ENCODE data around the gene HTRA3. TPM values are rescaled to one million over a fixed set of nuclear protein-coding genes. Genes with fewer than 3 reads are reported as not detected.

Gene HTRA3
- total and polyA plus RNA-seq, 5 donors, result 52.8 to 133 (median 89.3) TPM

DNA sequence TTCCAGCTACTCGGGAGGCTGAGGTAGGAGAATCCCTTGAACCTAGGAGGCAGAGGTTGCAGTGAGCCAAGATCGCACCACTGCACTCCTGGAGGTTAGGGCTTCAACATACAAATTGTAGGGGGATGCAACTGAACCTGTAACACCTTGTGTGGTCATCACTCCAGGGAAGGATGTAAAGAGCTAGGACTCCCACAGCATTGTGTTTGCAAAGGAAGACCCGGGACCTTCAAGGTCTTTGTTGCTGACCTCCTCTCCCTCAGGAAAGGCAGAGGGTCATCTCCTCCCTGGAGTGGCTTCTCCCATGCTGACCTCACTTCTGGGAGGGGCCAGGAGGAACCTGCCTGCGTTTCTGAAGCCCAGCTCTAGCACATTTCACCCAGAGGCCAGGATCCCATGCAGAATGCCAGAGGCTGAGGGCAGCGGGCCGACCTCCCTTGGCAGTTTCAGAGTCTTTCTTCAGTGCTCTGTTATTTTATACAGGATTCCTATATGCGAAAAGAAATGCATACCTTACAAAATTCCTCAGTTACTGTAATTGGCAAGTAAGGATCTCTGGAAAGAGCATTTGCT lies 80.2 kb downstream of the HTRA3 start:
- no peak for ATAC-seq
- 81% methylated on average over 7 of the region's 7 CpGs for WGBS
- DNase-seq, result peak in 1 of 3 donors; percentile 37
- Histone ChIP-seq H3K27ac (ENCODE audit: low read length) (no peak overlapping the region), H3K27me3 (ENCODE audit: control insufficient read depth, insufficient read depth) (no peaks in the 10 kb centered on the region), H3K9me3 (ENCODE audit: control insufficient read depth, low read length) (no peaks in the 10 kb centered on the region), H3K4me1 (ENCODE audit: control insufficient read depth, insufficient read depth, low read length) (peaks cover 5% of the 10 kb centered on the region), H3K4me3 (ENCODE audit: low read length) (no peak overlapping the region)
- intact Hi-C loops (cut with DNase I), result loop anchor here in 1 of 4 donors (10.0 kb wide), 1 partner anchor 45 kb away; no protein-coding TSS in a partner anchor

DNA sequence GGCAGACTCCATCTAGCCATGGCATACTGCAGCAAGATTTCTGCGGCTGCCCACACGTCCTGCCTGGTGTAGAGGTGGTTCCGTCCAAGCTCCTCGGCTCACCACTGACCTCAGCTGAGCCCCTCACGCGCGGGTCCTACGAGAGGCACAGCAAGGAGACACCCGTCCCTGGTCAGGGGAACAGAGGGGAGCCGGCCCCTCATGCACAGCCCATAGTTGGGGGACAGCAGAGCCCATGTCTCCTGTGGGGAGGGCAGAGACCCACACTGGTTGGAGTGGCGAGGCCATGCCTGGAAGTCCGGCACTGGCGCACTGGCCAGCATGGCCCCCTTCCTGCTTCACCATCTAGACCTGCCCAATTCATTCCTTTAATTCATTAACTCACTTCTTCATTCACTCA lies 80.8 kb downstream of the HTRA3 start:
- H3K27ac ChIP-seq (ENCODE audit: low read length), result no peak overlapping the region
- peaks cover 5% of the 10 kb centered on the region for H3K4me1 ChIP-seq (ENCODE audit: control insufficient read depth, insufficient read depth, low read length)
- no peaks in the 10 kb centered on the region for H3K9me3 ChIP-seq (ENCODE audit: control insufficient read depth, low read length)
- H3K27me3 ChIP-seq (ENCODE audit: control insufficient read depth, insufficient read depth), result no peaks in the 10 kb centered on the region
- intact Hi-C loops (cut with DNase I), result no loop called here
- no peak for ATAC-seq
- no peak for DNase-seq
- H3K4me3 ChIP-seq (ENCODE audit: low read length), result no peak overlapping the region
- 95% methylated on average over 13 of the region's 13 CpGs for WGBS

DNA sequence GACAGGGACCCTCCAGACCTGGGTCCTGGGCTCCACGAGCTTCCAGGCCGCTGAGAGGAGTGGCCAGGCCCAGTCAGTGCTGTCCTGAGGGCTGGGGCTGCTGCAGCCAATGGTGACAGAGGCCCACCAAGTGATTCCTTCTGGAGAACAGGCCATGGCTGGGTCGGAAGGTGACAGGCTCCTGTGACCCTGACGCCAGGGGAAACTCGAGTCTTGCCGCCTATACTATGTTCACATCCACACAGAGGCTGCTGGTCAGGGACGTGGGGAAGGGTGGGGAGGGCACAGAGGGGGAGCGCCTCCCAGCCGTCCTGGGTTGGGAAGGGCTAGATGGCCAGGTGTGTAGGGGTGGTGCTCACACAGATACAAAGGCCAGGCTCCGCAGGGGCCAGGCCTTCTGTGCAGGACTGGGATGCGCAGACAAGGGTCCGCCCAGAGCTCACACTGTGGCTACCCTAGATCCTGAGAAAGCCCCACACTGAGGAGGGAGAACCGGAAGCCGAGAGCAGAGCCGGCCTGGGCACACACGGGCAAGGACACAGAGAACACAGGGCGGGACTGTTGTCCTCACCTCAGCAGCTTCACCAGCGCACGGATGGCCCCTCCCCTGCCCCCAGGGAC lies 81.4 kb downstream of the HTRA3 start:
- no peaks in the 10 kb centered on the region for H3K9me3 ChIP-seq (ENCODE audit: control insufficient read depth, low read length)
- H3K4me1 ChIP-seq (ENCODE audit: control insufficient read depth, insufficient read depth, low read length), result peaks cover 5% of the 10 kb centered on the region
- WGBS, result 90% methylated on average over 19 of the region's 19 CpGs
- H3K27me3 ChIP-seq (ENCODE audit: control insufficient read depth, insufficient read depth), result no peaks in the 10 kb centered on the region
- H3K27ac ChIP-seq (ENCODE audit: low read length), result no peak overlapping the region
- DNase-seq (no peak), ATAC-seq (no peak)
- H3K4me3 ChIP-seq (ENCODE audit: low read length), result no peak overlapping the region
- intact Hi-C loops (cut with DNase I), result no loop called here

DNA sequence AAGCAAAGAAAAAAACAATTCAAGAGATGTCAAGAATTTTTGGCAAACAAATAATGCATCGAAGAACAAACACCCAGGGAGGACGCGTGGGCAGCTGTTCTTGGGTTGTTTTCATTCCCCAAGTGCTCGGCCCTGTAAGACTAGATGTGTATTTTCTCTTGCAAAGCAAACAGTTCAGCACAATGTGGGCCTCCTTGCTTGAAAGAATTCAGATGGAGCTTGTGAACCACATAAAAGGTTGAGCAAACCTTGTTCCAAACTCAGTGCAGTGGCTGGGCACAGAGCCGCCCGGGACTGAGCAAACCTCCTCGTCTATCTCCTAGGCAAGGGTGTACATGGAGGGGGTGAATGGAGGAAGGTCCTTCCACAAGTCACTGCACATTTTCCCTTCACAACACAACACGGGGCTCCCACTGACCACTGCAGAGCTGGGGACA lies 82.4 kb downstream of the HTRA3 start:
- 54% methylated on average over 8 of the region's 8 CpGs for WGBS
- Histone ChIP-seq H3K4me3 (ENCODE audit: low read length) (no peak overlapping the region), H3K4me1 (ENCODE audit: control insufficient read depth, insufficient read depth, low read length) (peaks cover 5% of the 10 kb centered on the region), H3K27me3 (ENCODE audit: control insufficient read depth, insufficient read depth) (no peaks in the 10 kb centered on the region), H3K27ac (ENCODE audit: low read length) (no peak overlapping the region), H3K9me3 (ENCODE audit: control insufficient read depth, low read length) (no peaks in the 10 kb centered on the region)
- intact Hi-C loops (cut with DNase I), result no loop called here
- ATAC-seq (peak in 1 of 2 donors; percentile 11), DNase-seq (no peak)

DNA sequence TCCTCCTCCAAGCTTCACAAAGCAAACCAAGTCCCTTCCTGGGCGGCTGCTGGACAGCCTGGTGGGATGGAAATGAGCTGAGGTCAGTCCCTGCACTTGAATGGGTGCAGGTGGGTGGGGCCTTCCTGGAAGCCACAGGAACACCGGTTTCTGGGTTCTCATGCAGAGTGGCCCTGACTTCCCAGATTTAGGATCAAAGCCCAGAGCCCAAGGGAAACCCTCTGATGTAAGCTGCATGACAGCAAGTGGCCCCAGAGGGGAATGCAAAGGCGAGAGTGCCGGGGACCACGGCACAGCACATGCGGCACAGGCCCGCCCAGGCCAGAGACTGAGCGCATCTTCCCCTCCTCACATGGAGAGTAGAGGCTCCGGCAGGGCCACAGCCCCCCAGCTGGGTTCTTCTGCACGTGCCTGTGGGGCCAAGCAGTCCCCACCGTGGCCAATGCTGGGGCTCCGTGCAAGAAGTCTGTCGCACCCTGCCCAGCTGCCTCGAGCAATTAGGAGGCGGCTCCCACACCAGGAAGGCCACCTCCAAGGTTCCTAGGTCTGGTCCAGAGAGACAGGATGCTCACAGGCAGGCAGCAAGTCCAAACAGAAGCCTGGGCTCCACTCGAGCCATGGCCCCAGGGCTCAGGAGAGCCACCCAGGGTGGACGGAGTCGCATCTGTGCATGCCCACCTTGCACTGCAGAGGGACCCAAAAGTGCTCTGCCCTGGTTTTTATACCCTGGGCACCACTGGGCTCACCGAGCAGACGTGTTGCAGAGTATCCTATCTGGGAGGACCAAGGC lies 83.0 kb downstream of the HTRA3 start:
- H3K27me3 ChIP-seq (ENCODE audit: control insufficient read depth, insufficient read depth), result no peaks in the 10 kb centered on the region
- DNase-seq (no peak), ATAC-seq (peak; percentile 14 to 15)
- H3K9me3 ChIP-seq (ENCODE audit: control insufficient read depth, low read length), result no peaks in the 10 kb centered on the region
- H3K4me1 ChIP-seq (ENCODE audit: control insufficient read depth, insufficient read depth, low read length), result peaks cover 5% of the 10 kb centered on the region
- no peak overlapping the region for H3K27ac ChIP-seq (ENCODE audit: low read length)
- WGBS, result 72% methylated on average over 20 of the region's 20 CpGs
- intact Hi-C loops (cut with DNase I), result no loop called here
- H3K4me3 ChIP-seq (ENCODE audit: low read length), result no peak overlapping the region

DNA sequence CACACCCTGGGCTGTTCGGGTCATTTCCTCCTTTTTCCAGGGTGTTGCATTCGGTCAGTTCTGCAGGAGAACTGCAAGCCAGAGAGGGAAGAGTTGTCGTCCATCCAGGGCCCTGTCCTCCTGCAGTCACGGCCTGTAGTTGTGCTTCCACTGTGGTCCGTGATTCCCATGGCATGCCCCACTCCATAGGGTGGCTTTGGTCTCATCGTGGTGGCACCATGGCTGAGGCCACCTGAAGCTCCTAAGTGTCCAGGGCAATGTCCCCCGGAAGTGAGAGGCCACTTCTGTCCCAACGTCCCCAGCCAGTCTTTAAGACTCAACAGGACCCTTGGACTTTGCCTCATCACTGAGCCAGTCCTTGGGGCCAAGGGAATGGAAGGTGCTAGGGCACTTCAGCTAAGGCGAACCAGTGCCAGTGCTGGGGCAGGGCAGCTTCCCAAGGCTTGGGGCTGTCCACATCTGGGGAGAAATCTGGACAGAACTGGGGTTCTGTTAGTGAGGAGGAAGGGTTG lies 83.7 kb downstream of the HTRA3 start:
- H3K27me3 ChIP-seq (ENCODE audit: control insufficient read depth, insufficient read depth), result no peaks in the 10 kb centered on the region
- no peaks in the 10 kb centered on the region for H3K9me3 ChIP-seq (ENCODE audit: control insufficient read depth, low read length)
- H3K4me3 ChIP-seq (ENCODE audit: low read length), result no peak overlapping the region
- intact Hi-C loops (cut with DNase I), result no loop called here
- H3K4me1 ChIP-seq (ENCODE audit: control insufficient read depth, insufficient read depth, low read length), result peaks cover 5% of the 10 kb centered on the region
- no peak overlapping the region for H3K27ac ChIP-seq (ENCODE audit: low read length)
- ATAC-seq (no peak), DNase-seq (peak in 1 of 3 donors; percentile 35)
- 84% methylated on average over 9 of the region's 9 CpGs for WGBS

DNA sequence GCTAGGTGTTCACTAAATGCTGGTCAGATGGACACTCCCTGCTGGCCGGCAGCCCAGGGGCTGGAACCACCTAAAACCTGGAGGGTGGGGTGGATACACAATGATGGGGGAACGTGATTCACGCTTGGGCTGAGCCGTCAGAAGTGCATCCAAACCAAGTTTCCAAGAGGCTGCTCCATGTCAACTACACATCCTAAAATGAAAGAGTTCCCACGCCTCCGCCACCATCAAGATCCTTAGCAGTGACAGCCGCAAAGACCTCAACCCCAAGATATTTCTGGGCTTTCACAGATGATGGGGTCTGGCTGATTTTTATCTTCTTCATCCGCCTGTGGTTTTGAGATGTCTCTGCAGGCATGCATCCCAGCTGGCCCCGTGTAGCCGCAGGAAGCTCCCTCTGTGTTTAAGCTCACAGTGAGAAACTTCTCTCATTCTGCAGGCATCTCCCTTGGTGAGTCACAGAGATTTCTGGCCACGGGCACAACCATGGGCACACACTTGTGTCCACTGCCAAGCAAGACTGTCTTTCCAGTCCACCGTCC lies 84.4 kb downstream of the HTRA3 start:
- Histone ChIP-seq H3K4me1 (ENCODE audit: control insufficient read depth, insufficient read depth, low read length) (peaks cover 5% of the 10 kb centered on the region), H3K27ac (ENCODE audit: low read length) (no peak overlapping the region), H3K9me3 (ENCODE audit: control insufficient read depth, low read length) (no peaks in the 10 kb centered on the region), H3K4me3 (ENCODE audit: low read length) (no peak overlapping the region), H3K27me3 (ENCODE audit: control insufficient read depth, insufficient read depth) (no peaks in the 10 kb centered on the region)
- intact Hi-C loops (cut with DNase I), result no loop called here
- no peak for ATAC-seq
- peak in 1 of 3 donors; percentile 44 for DNase-seq
- whole genome bisulfite sequencing, result 75% methylated on average over 12 of the region's 12 CpGs

DNA sequence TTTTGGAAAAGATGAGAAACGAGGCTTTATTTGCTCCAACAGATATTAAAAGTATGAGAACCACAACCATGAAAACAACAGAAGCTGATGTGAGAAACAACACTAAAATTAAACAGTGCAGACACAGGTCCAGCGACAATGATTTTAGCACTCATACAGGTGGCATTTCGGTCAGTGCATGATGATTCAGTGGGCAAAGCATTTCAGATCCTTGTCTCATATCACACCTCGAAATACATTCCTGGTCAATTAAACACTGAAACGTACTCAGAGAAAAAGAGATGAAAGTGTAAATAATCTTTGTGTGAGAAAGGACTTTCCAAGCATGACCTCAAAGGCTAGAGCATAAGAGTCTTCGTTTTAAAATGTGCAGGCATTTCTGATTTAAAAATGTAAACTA lies 85.8 kb downstream of the HTRA3 start:
- no peak overlapping the region for H3K4me3 ChIP-seq (ENCODE audit: low read length)
- WGBS, result 71% methylated on average over 6 of the region's 6 CpGs
- H3K4me1 ChIP-seq (ENCODE audit: control insufficient read depth, insufficient read depth, low read length), result peaks cover 5% of the 10 kb centered on the region
- H3K27ac ChIP-seq (ENCODE audit: low read length), result no peak overlapping the region
- no peaks in the 10 kb centered on the region for H3K9me3 ChIP-seq (ENCODE audit: control insufficient read depth, low read length)
- DNase-seq (no peak), ATAC-seq (no peak)
- no peaks in the 10 kb centered on the region for H3K27me3 ChIP-seq (ENCODE audit: control insufficient read depth, insufficient read depth)
- intact Hi-C loops (cut with DNase I), result no loop called here

DNA sequence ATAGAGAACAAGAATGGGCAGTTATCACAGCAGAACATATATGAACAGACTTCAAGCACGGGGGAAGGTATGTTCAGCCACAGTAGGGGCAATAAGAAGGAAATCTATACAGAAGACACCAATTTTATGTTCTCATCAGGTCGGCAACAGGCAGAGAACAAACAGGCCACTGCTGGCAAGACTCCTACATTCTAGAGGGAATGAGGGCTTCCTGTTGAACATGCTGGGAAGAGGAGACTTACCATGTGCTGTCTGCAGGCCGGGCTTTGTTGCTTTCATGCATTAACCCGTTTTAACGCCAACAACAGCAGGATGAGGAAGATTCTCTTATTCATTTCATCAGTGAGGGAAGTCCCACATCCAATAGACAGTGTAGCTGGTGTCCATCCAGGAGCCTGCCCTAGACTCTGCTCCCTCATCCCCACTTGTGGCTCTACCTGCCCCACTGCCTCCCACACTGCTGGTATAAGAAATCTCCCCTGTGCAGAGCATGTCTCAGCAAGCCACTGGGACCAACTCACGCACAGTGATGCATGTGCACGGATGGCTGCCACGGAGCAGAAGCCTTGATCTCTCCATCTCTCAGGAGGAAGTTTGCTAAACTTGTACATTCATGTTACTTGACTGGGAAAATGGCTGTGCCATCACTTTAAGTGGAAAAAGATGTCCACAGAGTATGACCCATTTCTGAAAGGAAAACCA lies 86.5 kb downstream of the HTRA3 start:
- DNase-seq, result no peak
- H3K4me1 ChIP-seq (ENCODE audit: control insufficient read depth, insufficient read depth, low read length), result peaks cover 5% of the 10 kb centered on the region
- H3K4me3 ChIP-seq (ENCODE audit: low read length), result no peak overlapping the region
- intact Hi-C loops (cut with DNase I), result no loop called here
- H3K27me3 ChIP-seq (ENCODE audit: control insufficient read depth, insufficient read depth), result no peaks in the 10 kb centered on the region
- no peak overlapping the region for H3K27ac ChIP-seq (ENCODE audit: low read length)
- 45% methylated on average over 8 of the region's 8 CpGs for WGBS
- ATAC-seq, result no peak
- no peaks in the 10 kb centered on the region for H3K9me3 ChIP-seq (ENCODE audit: control insufficient read depth, low read length)

All from right cardiac atrium (tissue), 5 donors.